Suprapubic skin (tissue), 4 donors: Measurements from ENCODE around the gene SPATA3.

ENCODE experiments used
- EP300 ChIP-seq: sonication (generic); formaldehyde crosslinking; IDR thresholded peaks from one replicate; pipeline ENCODE4 v1.6.1; 2017; ENCODE audit warnings: antibody characterized with exemption
- POLR2A ChIP-seq, 2 donors: fragments of 450-650 bp; IDR thresholded peaks; one replicate each; pipeline ENCODE4 v1.6.1; 2017; ENCODE audit warnings: antibody characterized with exemption in 2 of 2, mild to moderate bottlenecking in 2 of 2, moderate library complexity in 2 of 2
- POLR2AphosphoS5 ChIP-seq, 3 donors: sonication (generic); formaldehyde crosslinking; IDR thresholded peaks; one replicate each; pipeline ENCODE4 v1.6.1; 2017; ENCODE audit warnings: antibody characterized with exemption in 3 of 3
- TF ChIP-seq, protein P1 (sequence below), 2 donors: fragments of 200-600 bp in 1 of 2; fragments of 450-650 bp in 1 of 2; sonication (generic) in 1 of 2; IDR thresholded peaks; one replicate each; pipeline ENCODE4 v1.5.1; 2016 to 2019; ENCODE audit warnings: antibody characterized with exemption in 2 of 2, mild to moderate bottlenecking in 1 of 2, moderate library complexity in 1 of 2

DNA sequence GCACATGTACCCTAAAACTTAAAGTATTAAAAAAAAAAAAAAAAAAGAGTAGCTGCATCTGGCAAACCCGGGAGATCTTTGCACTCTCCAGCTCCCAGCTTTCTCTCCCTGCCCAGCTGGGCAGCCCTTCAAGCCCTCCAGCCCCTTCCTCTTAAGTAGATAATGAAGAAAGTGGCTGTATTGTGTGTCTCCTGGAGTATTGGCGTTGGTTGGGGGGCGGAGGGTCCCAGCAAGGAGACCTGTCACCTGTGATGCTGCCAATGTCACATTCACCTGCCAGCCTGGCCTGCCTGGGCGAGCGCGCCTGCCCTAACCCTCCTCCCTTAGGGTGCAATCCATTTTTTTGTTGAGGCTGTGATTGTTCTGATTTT lies 43.4 kb downstream of the SPATA3 start:
- TF ChIP-seq, protein P1, sequence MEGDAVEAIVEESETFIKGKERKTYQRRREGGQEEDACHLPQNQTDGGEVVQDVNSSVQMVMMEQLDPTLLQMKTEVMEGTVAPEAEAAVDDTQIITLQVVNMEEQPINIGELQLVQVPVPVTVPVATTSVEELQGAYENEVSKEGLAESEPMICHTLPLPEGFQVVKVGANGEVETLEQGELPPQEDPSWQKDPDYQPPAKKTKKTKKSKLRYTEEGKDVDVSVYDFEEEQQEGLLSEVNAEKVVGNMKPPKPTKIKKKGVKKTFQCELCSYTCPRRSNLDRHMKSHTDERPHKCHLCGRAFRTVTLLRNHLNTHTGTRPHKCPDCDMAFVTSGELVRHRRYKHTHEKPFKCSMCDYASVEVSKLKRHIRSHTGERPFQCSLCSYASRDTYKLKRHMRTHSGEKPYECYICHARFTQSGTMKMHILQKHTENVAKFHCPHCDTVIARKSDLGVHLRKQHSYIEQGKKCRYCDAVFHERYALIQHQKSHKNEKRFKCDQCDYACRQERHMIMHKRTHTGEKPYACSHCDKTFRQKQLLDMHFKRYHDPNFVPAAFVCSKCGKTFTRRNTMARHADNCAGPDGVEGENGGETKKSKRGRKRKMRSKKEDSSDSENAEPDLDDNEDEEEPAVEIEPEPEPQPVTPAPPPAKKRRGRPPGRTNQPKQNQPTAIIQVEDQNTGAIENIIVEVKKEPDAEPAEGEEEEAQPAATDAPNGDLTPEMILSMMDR (IDR thresholded peaks at IDR 0.05) = no peak
- TF ChIP-seq POLR2A (IDR thresholded peaks at IDR 0.05) (no peak), POLR2AphosphoS5 (IDR thresholded peaks at IDR 0.05) (no peak), EP300 (no peak)
